ENCODE measurements around the gene SERINC3. TPM values are rescaled to one million over a fixed set of nuclear protein-coding genes. Genes with fewer than 3 reads are reported as not detected.
A peak's percentile ranks its signal among the peaks of the same experiment; 100 is the strongest.
"Not testable (repeated sequence)": the region's sequence is repeated elsewhere in the genome, so short reads cannot be mapped to it uniquely, and the experiment has no call there.

The SERINC3 gene
- total RNA-seq, 1 donor from 2014 or later, result 44.9 TPM

DNA sequence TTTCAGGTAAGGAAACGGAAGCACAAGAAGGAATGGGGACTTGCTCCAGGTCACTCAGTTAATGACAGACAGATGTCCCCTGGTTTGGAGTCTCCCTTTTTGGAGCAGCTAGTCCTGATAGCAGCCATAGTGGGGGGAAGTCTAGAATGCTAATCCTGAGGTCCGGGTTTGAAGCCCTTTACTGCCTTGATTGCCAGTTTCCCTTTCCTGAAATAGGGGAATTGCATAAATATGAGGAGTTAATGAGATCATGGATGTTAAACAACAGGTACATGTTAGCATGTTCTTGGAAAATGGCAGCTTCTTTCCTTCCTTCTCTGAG is 46.5 kb downstream of the SERINC3 start:
- H3K4me3 ChIP-seq (ENCODE audit: low read length in 3 of 3), result peak overlapping the region; percentile 72 to 87 (median 83)
- H3K9me3 ChIP-seq (ENCODE audit: control insufficient read depth in 3 of 3, low read length in 3 of 3), result no peaks in the 10 kb centered on the region
- H3K27me3 ChIP-seq (ENCODE audit: control insufficient read depth in 3 of 3, insufficient read depth in 3 of 3, low read length in 3 of 3), result no peaks in the 10 kb centered on the region
- peaks cover 5 to 7% (median 5%) of the 10 kb centered on the region in 3 donors for H3K36me3 ChIP-seq (ENCODE audit: control insufficient read depth in 3 of 3, insufficient read depth in 3 of 3, low read length in 3 of 3)
- H3K9ac ChIP-seq (ENCODE audit: low read depth in 1 of 3, low read length in 3 of 3), result peak overlapping the region; percentile 36 to 97 (median 91)
- peaks cover 14 to 19% (median 18%) of the 10 kb centered on the region in 3 donors for H3K4me1 ChIP-seq (ENCODE audit: control insufficient read depth in 3 of 3, insufficient read depth in 3 of 3, low read length in 3 of 3)
- peak overlapping the region; percentile 88 for H3K27ac ChIP-seq (ENCODE audit: low read depth, low read length)

DNA sequence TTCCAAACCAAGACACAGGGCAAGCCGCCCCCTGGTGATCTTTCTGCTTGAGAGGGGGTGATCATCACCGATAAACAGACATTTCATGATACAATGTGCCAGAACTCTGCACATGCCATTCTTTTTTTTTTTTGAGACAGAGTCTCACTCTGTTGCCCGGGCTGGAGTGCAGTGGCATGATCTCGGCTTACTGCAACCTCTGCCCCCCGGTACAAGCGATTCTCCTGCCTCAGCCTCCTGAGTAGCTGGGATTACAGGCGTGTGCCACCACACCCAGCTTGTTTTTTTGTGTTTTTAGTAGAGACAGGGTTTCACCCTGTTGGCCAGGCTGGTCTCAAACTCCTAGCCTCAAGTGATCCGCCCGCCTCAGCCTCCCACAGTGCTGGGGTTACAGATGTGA is 49.6 kb downstream of the SERINC3 start:
- not testable (repeated sequence) for H3K4me3 ChIP-seq (ENCODE audit: low read length in 3 of 3); H3K9me3 ChIP-seq (ENCODE audit: control insufficient read depth in 3 of 3, low read length in 3 of 3); H3K36me3 ChIP-seq (ENCODE audit: control insufficient read depth in 3 of 3, insufficient read depth in 3 of 3, low read length in 3 of 3); H3K27ac ChIP-seq (ENCODE audit: low read depth, low read length); H3K9ac ChIP-seq (ENCODE audit: low read depth in 1 of 3, low read length in 3 of 3); H3K27me3 ChIP-seq (ENCODE audit: control insufficient read depth in 3 of 3, insufficient read depth in 3 of 3, low read length in 3 of 3)
- peaks cover 15 to 23% (median 21%) of the 10 kb centered on the region in 3 donors for H3K4me1 ChIP-seq (ENCODE audit: control insufficient read depth in 3 of 3, insufficient read depth in 3 of 3, low read length in 3 of 3)

DNA sequence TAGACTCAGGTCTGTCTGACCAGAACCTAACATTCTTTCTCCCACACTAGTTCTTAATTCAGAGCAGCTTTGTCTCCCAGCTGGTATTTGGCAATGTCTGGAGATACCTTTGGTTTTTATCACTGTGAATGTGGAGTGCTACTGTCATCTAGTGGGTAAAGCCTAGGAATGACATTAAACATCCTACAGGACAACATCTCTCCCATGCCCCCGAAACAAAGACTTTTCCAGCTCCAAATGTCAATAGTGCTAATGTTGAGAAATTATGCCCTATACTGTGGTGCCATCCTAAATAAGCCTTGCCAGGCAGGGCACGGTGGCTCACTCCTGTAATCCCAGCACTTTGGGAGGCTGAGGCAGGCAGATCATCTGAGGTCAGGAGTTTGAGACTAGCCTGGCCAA is 50.4 kb downstream of the SERINC3 start:
- Histone ChIP-seq H3K36me3 (ENCODE audit: control insufficient read depth in 3 of 3, insufficient read depth in 3 of 3, low read length in 3 of 3) (no peaks in the 10 kb centered on the region), H3K9ac (ENCODE audit: low read depth in 1 of 3, low read length in 3 of 3) (no peak overlapping the region), H3K9me3 (ENCODE audit: control insufficient read depth in 3 of 3, low read length in 3 of 3) (no peaks in the 10 kb centered on the region), H3K27ac (ENCODE audit: low read depth, low read length) (no peak overlapping the region), H3K4me1 (ENCODE audit: control insufficient read depth in 3 of 3, insufficient read depth in 3 of 3, low read length in 3 of 3) (peaks cover 16 to 20% (median 18%) of the 10 kb centered on the region in 3 donors), H3K4me3 (ENCODE audit: low read length in 3 of 3) (no peak overlapping the region), H3K27me3 (ENCODE audit: control insufficient read depth in 3 of 3, insufficient read depth in 3 of 3, low read length in 3 of 3) (no peaks in the 10 kb centered on the region)

DNA sequence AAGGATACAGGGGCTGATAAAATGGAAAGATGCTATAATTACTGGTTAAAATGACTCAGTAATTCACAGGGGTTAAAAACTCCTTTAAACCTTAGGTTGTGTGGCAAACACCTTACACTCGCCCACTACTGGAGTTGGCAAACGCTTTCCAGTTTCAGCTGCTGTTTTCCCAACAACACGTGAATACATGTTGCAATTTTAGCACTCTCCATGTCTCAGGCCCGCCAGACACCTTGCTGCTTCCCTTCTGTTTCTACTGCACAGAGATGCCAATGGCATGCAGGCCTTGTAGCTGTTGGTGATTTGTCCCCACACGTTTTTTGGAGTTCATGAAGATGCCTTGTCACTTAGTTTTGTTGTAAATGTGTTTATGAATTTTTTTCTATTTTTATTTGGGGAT is 51.5 kb downstream of the SERINC3 start:
- Histone ChIP-seq H3K4me3 (ENCODE audit: low read length in 3 of 3) (no peak overlapping the region), H3K27me3 (ENCODE audit: control insufficient read depth in 3 of 3, insufficient read depth in 3 of 3, low read length in 3 of 3) (no peaks in the 10 kb centered on the region), H3K9me3 (ENCODE audit: control insufficient read depth in 3 of 3, low read length in 3 of 3) (no peaks in the 10 kb centered on the region), H3K27ac (ENCODE audit: low read depth, low read length) (no peak overlapping the region), H3K9ac (ENCODE audit: low read depth in 1 of 3, low read length in 3 of 3) (no peak overlapping the region), H3K4me1 (ENCODE audit: control insufficient read depth in 3 of 3, insufficient read depth in 3 of 3, low read length in 3 of 3) (peaks cover 7 to 9% (median 9%) of the 10 kb centered on the region in 3 donors), H3K36me3 (ENCODE audit: control insufficient read depth in 3 of 3, insufficient read depth in 3 of 3, low read length in 3 of 3) (no peaks in the 10 kb centered on the region)

DNA sequence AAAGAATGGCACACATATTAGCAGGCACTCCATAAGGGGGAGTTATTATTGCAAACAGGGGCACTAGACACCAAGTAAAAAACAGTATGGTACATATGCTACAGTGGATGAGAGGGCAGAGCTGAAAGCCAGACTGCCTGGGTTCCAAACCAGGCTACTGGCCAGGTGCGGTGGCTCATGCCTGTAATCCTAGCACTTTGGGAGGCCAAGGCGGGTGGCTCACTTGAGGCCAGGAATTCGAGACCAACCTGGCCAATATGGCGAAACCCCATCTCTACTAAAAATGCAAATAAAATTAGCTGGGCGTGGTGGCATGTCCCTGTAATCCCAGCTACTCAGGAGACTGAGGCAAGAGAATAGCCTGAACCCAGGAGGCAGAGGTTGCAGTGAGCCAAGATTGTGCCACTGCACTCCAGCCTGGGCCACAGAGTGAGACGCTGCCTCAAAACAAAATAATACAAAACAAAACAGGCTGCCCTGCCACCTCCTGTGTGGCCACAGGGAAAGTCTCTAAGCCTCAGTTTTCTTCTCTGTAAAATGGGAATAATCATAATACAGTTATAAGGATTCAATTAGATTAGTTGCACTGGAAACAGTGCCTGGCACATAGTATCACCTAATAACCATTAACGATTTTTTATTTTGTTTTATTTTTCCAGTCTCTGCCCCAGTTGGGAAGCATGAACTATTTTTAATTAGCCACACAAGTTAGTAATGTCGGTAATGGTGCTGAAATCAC is 53.7 kb downstream of the SERINC3 start:
- Histone ChIP-seq H3K4me3 (ENCODE audit: low read length in 3 of 3) (no peak overlapping the region), H3K27me3 (ENCODE audit: control insufficient read depth in 3 of 3, insufficient read depth in 3 of 3, low read length in 3 of 3) (no peaks in the 10 kb centered on the region), H3K27ac (ENCODE audit: low read depth, low read length) (no peak overlapping the region), H3K36me3 (ENCODE audit: control insufficient read depth in 3 of 3, insufficient read depth in 3 of 3, low read length in 3 of 3) (no peaks in the 10 kb centered on the region), H3K9me3 (ENCODE audit: control insufficient read depth in 3 of 3, low read length in 3 of 3) (no peaks in the 10 kb centered on the region), H3K9ac (ENCODE audit: low read depth in 1 of 3, low read length in 3 of 3) (no peak overlapping the region), H3K4me1 (ENCODE audit: control insufficient read depth in 3 of 3, insufficient read depth in 3 of 3, low read length in 3 of 3) (peaks cover 4 to 7% (median 4%) of the 10 kb centered on the region in 3 donors)

DNA sequence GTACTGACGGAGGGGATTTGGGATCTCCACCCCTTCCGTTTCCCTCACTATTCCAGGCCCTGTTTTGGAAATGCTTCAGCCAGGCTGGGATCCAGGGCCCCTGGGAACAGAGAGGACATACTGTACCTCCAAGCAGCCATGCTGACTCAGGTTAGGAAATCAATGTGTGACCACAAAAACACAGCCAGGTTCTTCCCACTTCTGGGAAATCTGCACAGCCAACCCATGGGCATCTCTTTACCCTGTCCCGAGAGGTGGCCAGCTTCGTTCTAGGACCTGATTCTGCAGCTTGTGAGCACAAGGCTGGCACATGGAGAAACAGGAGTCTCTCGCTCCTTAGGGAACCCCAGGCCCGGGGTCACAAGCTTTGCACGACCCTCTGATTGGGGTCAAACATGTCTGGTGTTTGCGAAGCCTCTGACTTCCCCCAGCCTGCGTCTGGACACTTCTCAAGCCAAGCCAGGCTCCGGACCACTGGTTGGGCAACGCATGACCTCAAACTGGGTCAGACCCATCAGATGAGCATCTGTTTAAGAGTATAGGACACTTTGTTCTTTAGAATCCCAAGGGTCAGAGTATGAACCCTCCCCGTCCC is 54.5 kb downstream of the SERINC3 start:
- peaks cover 4 to 7% (median 4%) of the 10 kb centered on the region in 3 donors for H3K4me1 ChIP-seq (ENCODE audit: control insufficient read depth in 3 of 3, insufficient read depth in 3 of 3, low read length in 3 of 3)
- no peak overlapping the region for H3K27ac ChIP-seq (ENCODE audit: low read depth, low read length)
- no peaks in the 10 kb centered on the region for H3K27me3 ChIP-seq (ENCODE audit: control insufficient read depth in 3 of 3, insufficient read depth in 3 of 3, low read length in 3 of 3)
- H3K9ac ChIP-seq (ENCODE audit: low read depth in 1 of 3, low read length in 3 of 3), result no peak overlapping the region
- H3K36me3 ChIP-seq (ENCODE audit: control insufficient read depth in 3 of 3, insufficient read depth in 3 of 3, low read length in 3 of 3), result no peaks in the 10 kb centered on the region
- H3K4me3 ChIP-seq (ENCODE audit: low read length in 3 of 3), result no peak overlapping the region
- H3K9me3 ChIP-seq (ENCODE audit: control insufficient read depth in 3 of 3, low read length in 3 of 3), result no peaks in the 10 kb centered on the region

DNA sequence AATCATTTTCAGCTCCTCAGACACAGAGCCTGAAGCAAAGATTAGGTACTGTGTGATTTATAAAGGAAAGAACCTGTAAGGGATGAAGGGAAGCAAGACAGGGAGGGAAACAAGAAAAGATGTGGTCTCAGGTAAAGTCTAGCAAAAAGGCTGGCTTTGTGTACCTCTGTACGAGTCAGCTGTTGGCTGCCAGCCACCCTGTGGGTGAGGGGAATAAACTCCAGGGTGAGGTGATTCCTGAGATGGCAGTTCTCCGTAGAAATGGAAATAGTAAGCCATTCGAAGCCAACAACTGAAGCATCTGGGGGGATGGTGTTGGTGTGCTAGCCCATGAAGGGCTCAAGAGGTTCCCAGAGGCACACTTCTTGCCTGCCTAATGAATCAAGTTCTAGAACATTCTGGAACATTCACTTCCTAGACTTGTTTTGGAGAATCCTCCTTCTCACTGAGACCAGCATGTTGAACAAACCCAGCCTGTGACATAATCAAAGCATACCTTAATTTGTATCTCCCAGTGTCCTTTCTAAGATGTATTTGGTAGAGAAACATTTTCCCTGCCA is 56.8 kb downstream of the SERINC3 start:
- H3K9me3 ChIP-seq (ENCODE audit: control insufficient read depth in 3 of 3, low read length in 3 of 3), result no peaks in the 10 kb centered on the region
- peaks cover 4 to 7% (median 4%) of the 10 kb centered on the region in 3 donors for H3K4me1 ChIP-seq (ENCODE audit: control insufficient read depth in 3 of 3, insufficient read depth in 3 of 3, low read length in 3 of 3)
- H3K9ac ChIP-seq (ENCODE audit: low read depth in 1 of 3, low read length in 3 of 3), result no peak overlapping the region
- H3K36me3 ChIP-seq (ENCODE audit: control insufficient read depth in 3 of 3, insufficient read depth in 3 of 3, low read length in 3 of 3), result no peaks in the 10 kb centered on the region
- H3K27ac ChIP-seq (ENCODE audit: low read depth, low read length), result no peak overlapping the region
- H3K27me3 ChIP-seq (ENCODE audit: control insufficient read depth in 3 of 3, insufficient read depth in 3 of 3, low read length in 3 of 3), result no peaks in the 10 kb centered on the region
- H3K4me3 ChIP-seq (ENCODE audit: low read length in 3 of 3), result no peak overlapping the region

DNA sequence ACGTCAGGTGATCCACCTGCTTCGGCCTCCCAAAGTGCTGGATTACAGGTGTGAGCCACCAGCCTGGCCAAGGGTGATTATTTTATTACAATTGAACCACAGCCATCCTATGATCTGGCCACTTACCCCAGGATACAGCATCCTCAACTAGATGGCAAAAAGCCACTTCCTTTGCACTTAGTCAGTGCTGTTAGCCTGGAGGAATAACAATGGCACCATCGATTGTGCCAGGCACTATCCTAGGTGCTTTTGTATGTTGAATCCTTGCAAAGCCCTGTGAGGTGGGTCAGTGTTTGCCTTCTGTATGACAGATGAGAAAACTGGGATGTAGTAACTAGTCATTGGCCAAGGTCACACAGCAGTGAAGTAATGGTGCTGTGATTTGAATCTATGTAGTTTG is 57.4 kb downstream of the SERINC3 start:
- H3K27ac ChIP-seq (ENCODE audit: low read depth, low read length), result no peak overlapping the region
- H3K9me3 ChIP-seq (ENCODE audit: control insufficient read depth in 3 of 3, low read length in 3 of 3), result no peaks in the 10 kb centered on the region
- no peaks in the 10 kb centered on the region for H3K36me3 ChIP-seq (ENCODE audit: control insufficient read depth in 3 of 3, insufficient read depth in 3 of 3, low read length in 3 of 3)
- H3K9ac ChIP-seq (ENCODE audit: low read depth in 1 of 3, low read length in 3 of 3), result no peak overlapping the region
- peaks cover 4 to 7% (median 4%) of the 10 kb centered on the region in 3 donors for H3K4me1 ChIP-seq (ENCODE audit: control insufficient read depth in 3 of 3, insufficient read depth in 3 of 3, low read length in 3 of 3)
- H3K4me3 ChIP-seq (ENCODE audit: low read length in 3 of 3), result no peak overlapping the region
- no peaks in the 10 kb centered on the region for H3K27me3 ChIP-seq (ENCODE audit: control insufficient read depth in 3 of 3, insufficient read depth in 3 of 3, low read length in 3 of 3)

DNA sequence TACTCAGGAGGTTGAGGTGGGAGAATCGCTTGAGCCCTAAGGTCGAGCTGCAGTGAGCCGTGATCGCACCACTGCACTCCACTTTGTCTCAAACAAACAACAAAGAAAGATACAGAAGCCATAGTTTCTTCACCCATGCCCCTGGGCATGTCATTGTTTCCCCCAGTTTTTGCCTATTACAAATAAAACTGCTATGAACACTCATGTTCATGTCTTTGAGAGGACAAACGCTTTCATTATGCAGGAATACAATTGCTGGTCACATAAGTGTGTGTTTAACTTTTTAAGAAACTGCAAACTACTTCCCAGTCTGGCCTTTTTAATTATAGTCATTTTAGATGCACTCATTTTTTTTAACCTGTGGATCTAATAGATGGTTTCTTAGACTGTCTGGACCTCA is 58.4 kb downstream of the SERINC3 start:
- Histone ChIP-seq H3K9me3 (ENCODE audit: control insufficient read depth in 3 of 3, low read length in 3 of 3) (no peaks in the 10 kb centered on the region), H3K4me3 (ENCODE audit: low read length in 3 of 3) (no peak overlapping the region), H3K27me3 (ENCODE audit: control insufficient read depth in 3 of 3, insufficient read depth in 3 of 3, low read length in 3 of 3) (no peaks in the 10 kb centered on the region), H3K36me3 (ENCODE audit: control insufficient read depth in 3 of 3, insufficient read depth in 3 of 3, low read length in 3 of 3) (no peaks in the 10 kb centered on the region), H3K9ac (ENCODE audit: low read depth in 1 of 3, low read length in 3 of 3) (no peak overlapping the region), H3K4me1 (ENCODE audit: control insufficient read depth in 3 of 3, insufficient read depth in 3 of 3, low read length in 3 of 3) (peaks cover 4 to 7% (median 4%) of the 10 kb centered on the region in 3 donors), H3K27ac (ENCODE audit: low read depth, low read length) (no peak overlapping the region)

DNA sequence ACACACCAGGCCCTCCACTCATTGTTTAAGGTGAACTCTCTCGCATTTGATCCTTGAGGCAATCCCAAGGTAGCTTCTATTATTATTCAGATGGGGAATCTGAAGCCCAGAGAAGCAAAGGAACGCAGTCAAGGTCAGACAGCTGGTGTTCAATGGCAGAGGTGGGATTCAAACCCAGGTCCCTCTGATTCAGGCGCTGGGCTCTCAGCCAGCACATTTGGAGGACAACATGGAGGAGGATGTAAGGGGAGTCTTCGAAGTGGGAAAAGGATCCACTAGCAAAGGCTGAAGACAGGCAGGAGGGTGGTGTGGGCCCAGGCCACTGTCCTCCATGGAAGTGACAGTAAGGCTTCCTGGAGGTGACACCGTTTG is 60.1 kb downstream of the SERINC3 start:
- H3K36me3 ChIP-seq (ENCODE audit: control insufficient read depth in 3 of 3, insufficient read depth in 3 of 3, low read length in 3 of 3), result no peaks in the 10 kb centered on the region
- H3K4me1 ChIP-seq (ENCODE audit: control insufficient read depth in 3 of 3, insufficient read depth in 3 of 3, low read length in 3 of 3), result no peaks in the 10 kb centered on the region
- H3K27me3 ChIP-seq (ENCODE audit: control insufficient read depth in 3 of 3, insufficient read depth in 3 of 3, low read length in 3 of 3), result no peaks in the 10 kb centered on the region
- no peak overlapping the region for H3K9ac ChIP-seq (ENCODE audit: low read depth in 1 of 3, low read length in 3 of 3)
- no peaks in the 10 kb centered on the region for H3K9me3 ChIP-seq (ENCODE audit: control insufficient read depth in 3 of 3, low read length in 3 of 3)
- H3K27ac ChIP-seq (ENCODE audit: low read depth, low read length), result no peak overlapping the region
- H3K4me3 ChIP-seq (ENCODE audit: low read length in 3 of 3), result no peak overlapping the region
